ENCODE measurements around the gene LALBA.

GRCh38 chr12:48613321-48613720, 43.5 kb upstream of the LALBA start:
- TF ChIP-seq GATA2 (IDR thresholded peaks at IDR 0.05; ENCODE audit: low read depth, low read length) (no peak), GATA3 (IDR thresholded peaks at IDR 0.05; ENCODE audit: low read depth, low read length) (no peak)
